Skeletal muscle satellite cell (primary cell): ENCODE measurements around the gene B3GNT7.
"Not testable (repeated sequence)": the region's sequence is repeated elsewhere in the genome, so short reads cannot be mapped to it uniquely, and the experiment has no call there.

Source experiments
- H3K27me3 ChIP-seq: 2 replicates; pipeline ENCODE4 v1.7.0; 2013; ENCODE audit warnings: low read length; ENCODE audit not compliant: control insufficient read depth, insufficient read depth
- H3K36me3 ChIP-seq: 2 replicates; pipeline ENCODE4 v1.7.0; 2013; ENCODE audit warnings: mild to moderate bottlenecking, control low read depth, low read length; ENCODE audit not compliant: insufficient read depth
- H3K4me1 ChIP-seq: 2 replicates; pipeline ENCODE4 v1.7.0; 2013; ENCODE audit warnings: low read length; ENCODE audit not compliant: control insufficient read depth, insufficient read depth
- H3K4me2 ChIP-seq: 2 replicates; pipeline ENCODE4 v1.7.0; 2013; ENCODE audit warnings: mild to moderate bottlenecking, low read length
- H3K4me3 ChIP-seq: 2 replicates; pipeline ENCODE4 v1.7.0; 2013; ENCODE audit warnings: low read length
- H3K9ac ChIP-seq: 2 replicates; pipeline ENCODE4 v1.7.0; 2013; ENCODE audit warnings: mild to moderate bottlenecking, low read depth, low read length, moderate library complexity
- H3K9me3 ChIP-seq: replicated peaks from 2 replicates; pipeline ENCODE4 v1.7.0; 2013; ENCODE audit warnings: mild to moderate bottlenecking, control low read depth, low read length

B3GNT7 gene

DNA sequence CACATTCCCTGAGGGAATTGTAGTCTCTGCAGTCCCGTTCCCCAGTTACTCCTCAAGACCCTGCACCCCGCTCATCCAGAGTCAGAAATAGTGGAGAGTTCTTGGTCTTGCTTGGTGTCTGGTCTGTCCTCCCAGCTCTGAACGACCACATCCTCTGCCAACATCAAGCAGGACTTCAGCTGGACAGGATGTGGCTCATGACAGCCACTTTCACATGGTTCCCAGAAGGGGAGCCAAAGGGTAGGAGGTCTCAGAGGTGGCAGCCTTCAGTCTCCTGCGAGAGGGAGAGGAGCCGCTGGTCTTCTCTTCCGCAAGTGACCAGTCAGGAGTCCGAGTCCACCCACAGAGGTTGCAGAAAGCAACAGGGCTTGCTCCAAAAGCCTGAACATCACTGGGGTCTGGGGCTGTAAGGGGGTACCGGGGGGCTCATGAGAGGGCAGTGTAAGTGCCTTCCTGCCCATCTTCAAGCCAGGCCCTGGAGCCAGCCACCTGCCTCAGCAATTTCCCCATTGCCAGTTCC, 29.8 kb downstream of the B3GNT7 start:
- no peaks in the 10 kb centered on the region for H3K4me1 ChIP-seq
- no peak overlapping the region for H3K4me2 ChIP-seq
- no peaks in the 10 kb centered on the region for H3K36me3 ChIP-seq
- no peak overlapping the region for H3K4me3 ChIP-seq
- H3K9me3 ChIP-seq = no peaks in the 10 kb centered on the region
- peaks cover 18% of the 10 kb centered on the region for H3K27me3 ChIP-seq
- no peak overlapping the region for H3K9ac ChIP-seq

DNA sequence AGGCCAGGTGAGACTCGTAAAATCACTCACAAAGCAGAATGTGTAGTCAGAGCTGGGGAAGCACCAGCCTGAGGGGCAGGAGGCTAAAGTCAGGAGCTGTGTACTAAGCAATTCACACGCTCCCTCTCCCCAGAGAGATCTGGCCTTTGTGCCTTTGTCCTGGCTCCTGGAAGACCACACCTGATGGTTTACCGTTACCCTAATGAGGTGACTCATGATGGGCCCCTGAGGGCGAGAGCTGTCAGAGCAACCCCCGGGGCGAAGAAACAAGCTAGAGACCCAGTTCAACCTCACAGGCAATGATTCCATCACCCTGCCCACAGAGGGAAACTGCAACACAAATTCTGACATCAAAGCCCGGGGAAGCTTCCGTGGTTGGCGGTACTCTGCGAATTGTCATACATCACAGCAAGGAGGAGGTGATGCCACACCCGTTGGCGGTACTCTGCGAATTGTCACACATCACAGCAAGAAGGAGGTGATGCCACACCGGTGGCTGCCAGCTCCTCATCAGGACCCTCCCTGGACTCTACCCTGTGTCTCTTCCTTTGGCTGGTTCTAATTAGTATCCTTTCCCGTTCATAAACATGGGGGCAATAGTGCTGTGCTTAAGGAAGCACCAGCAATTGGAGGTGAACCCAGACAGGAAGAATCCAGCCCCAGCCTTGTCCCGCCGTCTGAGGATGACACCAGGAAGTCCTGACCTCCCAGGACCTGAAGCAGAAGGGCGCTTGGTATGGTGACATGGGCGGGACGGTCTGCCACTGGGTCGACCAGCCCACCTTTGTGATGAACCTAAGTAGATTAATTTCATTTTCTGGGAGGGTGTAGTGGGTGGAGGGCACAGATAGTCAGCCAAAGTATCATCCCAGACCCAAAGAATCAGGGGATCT, 30.5 kb downstream of the B3GNT7 start:
- Histone ChIP-seq H3K9ac (no peak overlapping the region), H3K4me2 (no peak overlapping the region)

DNA sequence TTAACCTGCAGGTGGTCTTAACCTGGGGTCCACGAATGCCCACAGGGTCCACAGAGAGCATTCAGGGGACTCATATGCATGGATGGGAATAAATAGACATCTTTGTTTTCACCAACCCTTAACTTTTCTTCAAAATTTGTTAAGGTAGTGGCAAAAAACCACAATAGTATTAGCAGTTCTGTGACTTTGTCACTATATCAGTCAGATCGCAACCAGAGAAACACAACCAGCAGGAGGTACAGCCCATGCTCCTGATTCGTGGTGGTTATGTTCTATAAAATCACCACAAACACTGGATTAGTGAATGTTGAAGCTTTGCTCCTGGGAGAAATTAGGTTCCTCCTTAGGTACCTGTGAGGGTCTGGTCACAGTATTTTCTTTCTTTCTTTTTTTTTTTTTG, 31.6 kb downstream of the B3GNT7 start:
- Histone ChIP-seq H3K9me3 (no peaks in the 10 kb centered on the region), H3K36me3 (no peaks in the 10 kb centered on the region), H3K27me3 (peaks cover 5% of the 10 kb centered on the region), H3K9ac (no peak overlapping the region), H3K4me2 (no peak overlapping the region), H3K4me1 (no peaks in the 10 kb centered on the region), H3K4me3 (no peak overlapping the region)

More for the DNA sequence above, 30.5 kb downstream of the B3GNT7 start:
- H3K4me1 ChIP-seq = no peaks in the 10 kb centered on the region
- H3K27me3 ChIP-seq = peaks cover 15% of the 10 kb centered on the region
- H3K4me3 ChIP-seq = no peak overlapping the region
- no peaks in the 10 kb centered on the region for H3K36me3 ChIP-seq
- no peaks in the 10 kb centered on the region for H3K9me3 ChIP-seq

- H3K9me3 ChIP-seq = no peaks in the 10 kb centered on the region
- peaks cover 4% of the 10 kb centered on the region for H3K27me3 ChIP-seq
- H3K4me1 ChIP-seq = no peaks in the 10 kb centered on the region
- H3K4me3 ChIP-seq = no peak overlapping the region
- no peak overlapping the region for H3K4me2 ChIP-seq
- H3K36me3 ChIP-seq = no peaks in the 10 kb centered on the region
- no peak overlapping the region for H3K9ac ChIP-seq
These were observed 33.6 kb downstream of the B3GNT7 start for GRCh38 chr2:231429152-231429551.

DNA sequence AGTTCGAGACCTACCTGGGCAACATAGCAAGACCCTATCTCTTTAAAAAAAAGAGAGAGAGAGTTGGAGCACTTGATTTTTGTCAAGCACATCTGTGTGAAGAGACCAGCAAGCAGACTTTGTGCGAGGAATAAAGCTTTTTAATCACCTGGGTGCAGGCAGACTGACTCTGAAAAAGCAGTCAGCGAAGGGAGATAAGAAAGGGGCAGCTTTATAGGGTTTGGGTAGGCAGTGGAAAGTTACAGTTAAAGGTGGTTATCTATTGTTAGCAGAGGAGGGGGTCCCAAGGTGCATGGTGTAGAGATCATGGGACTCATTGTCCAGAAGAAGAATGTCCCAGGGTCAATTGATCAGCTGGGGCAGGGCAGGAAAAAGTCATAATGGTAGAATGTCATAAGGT, 34.4 kb downstream of the B3GNT7 start:
- Histone ChIP-seq H3K36me3 (no peaks in the 10 kb centered on the region), H3K4me2 (no peak overlapping the region), H3K4me1 (no peaks in the 10 kb centered on the region), H3K4me3 (no peak overlapping the region), H3K9ac (no peak overlapping the region), H3K9me3 (no peaks in the 10 kb centered on the region), H3K27me3 (peaks cover 4% of the 10 kb centered on the region)

GRCh38 chr2:231430437-231430836, 34.9 kb downstream of the B3GNT7 start:
- not testable (repeated sequence) for H3K4me3 ChIP-seq, H3K36me3 ChIP-seq, H3K27me3 ChIP-seq, H3K4me1 ChIP-seq, H3K9ac ChIP-seq, H3K4me2 ChIP-seq, H3K9me3 ChIP-seq

DNA sequence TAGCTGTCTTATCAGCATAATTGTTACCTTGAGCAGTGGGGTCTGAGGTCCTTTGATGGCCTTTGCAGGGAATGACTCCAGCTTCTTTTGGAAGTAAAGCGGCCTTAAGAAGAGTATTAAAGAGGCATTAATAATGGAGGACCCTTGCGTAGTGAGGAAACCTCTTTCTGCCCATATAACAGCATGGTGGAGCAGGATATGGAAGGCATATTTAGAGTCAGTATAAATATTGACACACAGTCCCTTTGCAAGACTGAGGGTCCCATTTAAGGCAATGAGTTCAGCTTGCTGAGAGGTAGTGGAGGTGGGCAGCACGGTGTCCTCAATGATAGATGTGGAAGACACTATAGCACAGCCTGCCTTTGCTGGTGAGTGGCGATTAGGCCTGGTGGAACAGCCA, 36.1 kb downstream of the B3GNT7 start:
- H3K4me2 ChIP-seq = no peak overlapping the region
- H3K27me3 ChIP-seq = no peaks in the 10 kb centered on the region
- no peak overlapping the region for H3K4me3 ChIP-seq
- H3K36me3 ChIP-seq = no peaks in the 10 kb centered on the region
- no peaks in the 10 kb centered on the region for H3K4me1 ChIP-seq
- H3K9ac ChIP-seq = no peak overlapping the region
- H3K9me3 ChIP-seq = no peaks in the 10 kb centered on the region

- H3K4me2 ChIP-seq = no peak overlapping the region
- H3K9me3 ChIP-seq = no peaks in the 10 kb centered on the region
- H3K4me1 ChIP-seq = no peaks in the 10 kb centered on the region
- no peak overlapping the region for H3K4me3 ChIP-seq
- no peak overlapping the region for H3K9ac ChIP-seq
- H3K27me3 ChIP-seq = no peaks in the 10 kb centered on the region
- H3K36me3 ChIP-seq = no peaks in the 10 kb centered on the region
These were observed 38.5 kb downstream of the B3GNT7 start for GRCh38 chr2:231433990-231434389.

DNA sequence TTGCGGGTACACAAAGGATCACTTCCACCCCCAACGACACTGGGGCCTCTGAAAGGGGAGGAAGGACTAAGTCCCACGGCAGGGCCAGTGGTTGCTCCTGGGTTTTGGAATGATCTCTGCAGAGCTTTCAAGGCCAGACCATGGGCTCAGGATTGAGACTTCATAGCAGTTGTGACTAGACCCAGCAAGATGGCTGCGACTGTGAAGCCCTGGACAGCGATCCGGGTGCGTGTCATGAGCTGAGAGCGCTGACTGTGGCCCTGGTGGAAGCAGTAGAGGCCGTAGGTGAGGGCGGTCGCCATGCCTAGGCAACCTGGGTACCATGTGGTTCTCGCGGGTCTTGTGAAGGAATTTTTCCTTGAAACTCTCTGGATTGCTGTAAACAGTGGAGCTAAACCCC, 41.4 kb downstream of the B3GNT7 start:
- H3K4me2 ChIP-seq = no peak overlapping the region
- H3K27me3 ChIP-seq = no peaks in the 10 kb centered on the region
- H3K4me1 ChIP-seq = no peaks in the 10 kb centered on the region
- H3K36me3 ChIP-seq = no peaks in the 10 kb centered on the region
- no peaks in the 10 kb centered on the region for H3K9me3 ChIP-seq
- H3K4me3 ChIP-seq = no peak overlapping the region
- H3K9ac ChIP-seq = no peak overlapping the region

GRCh38 chr2:231449503-231450054, 54.1 kb downstream of the B3GNT7 start:
- Histone ChIP-seq H3K4me1 (no peaks in the 10 kb centered on the region), H3K4me3 (no peak overlapping the region), H3K27me3 (no peaks in the 10 kb centered on the region), H3K4me2 (no peak overlapping the region), H3K9ac (no peak overlapping the region), H3K9me3 (no peaks in the 10 kb centered on the region), H3K36me3 (peaks cover 26% of the 10 kb centered on the region)

- Histone ChIP-seq H3K9me3 (no peaks in the 10 kb centered on the region), H3K36me3 (peaks cover 36% of the 10 kb centered on the region), H3K4me2 (no peak overlapping the region), H3K9ac (no peak overlapping the region), H3K4me3 (no peak overlapping the region), H3K4me1 (no peaks in the 10 kb centered on the region), H3K27me3 (no peaks in the 10 kb centered on the region)
These were observed 55.1 kb downstream of the B3GNT7 start for GRCh38 chr2:231450548-231450989.
